Measurements from ENCODE around the gene DTX4.

DTX4 gene

GRCh38 chr11:59226396-59226795, 54.5 kb downstream of the DTX4 start (continued):
- TF ChIP-seq ZNF23 (tag by site-specific recombination; IDR thresholded peaks at IDR 0.05; ENCODE audit: borderline replicate concordance), result no peak
- TF ChIP-seq PATZ1 (tag by site-specific recombination; IDR thresholded peaks at IDR 0.05), result no peak
- no peak for TF ChIP-seq ZNF777 (tag by site-specific recombination; IDR thresholded peaks at IDR 0.05; ENCODE audit: borderline replicate concordance)

GRCh38 chr11:59240322-59240721, 68.4 kb downstream of the DTX4 start:
- H3K4me3 ChIP-seq (ENCODE audit: low read depth, low read length), result no peak overlapping the region
- CTCF ChIA-PET, result no interaction called here
- H3K27ac ChIP-seq (ENCODE audit: extremely low read depth, low read depth, low read length), result no peak overlapping the region
- no peaks in the 10 kb centered on the region for H3K4me1 ChIP-seq (ENCODE audit: control insufficient read depth, insufficient read depth, low read length)
- TF ChIP-seq TRIM28 (IDR thresholded peaks at IDR 0.05; ENCODE audit: borderline replicate concordance, low read length), result no peak
- TF ChIP-seq ZBTB17 (tag by site-specific recombination; IDR thresholded peaks at IDR 0.05), result no peak
- TF ChIP-seq ZNF114 (tag by site-specific recombination; IDR thresholded peaks at IDR 0.05), result no peak
- peak; percentile 93 for TF ChIP-seq SETDB1 (IDR thresholded peaks at IDR 0.05; ENCODE audit: insufficient read length, low read length)
- POLR2A ChIA-PET, result no interaction called here
- H3K36me3 ChIP-seq (ENCODE audit: control insufficient read depth in 2 of 2, insufficient read depth in 1 of 2, low read length in 2 of 2), result no peaks in the 10 kb centered on the region
- H3K9me3 ChIP-seq (ENCODE audit: control insufficient read depth, insufficient read depth, low read depth, low read length), result no peaks in the 10 kb centered on the region

GRCh38 chr11:59243633-59244032, 71.7 kb downstream of the DTX4 start:
- no peak overlapping the region for H3K4me3 ChIP-seq (ENCODE audit: low read depth, low read length)
- no peak overlapping the region for H3K27ac ChIP-seq (ENCODE audit: extremely low read depth, low read depth, low read length)
- ChIA-PET CTCF (no interaction called here), POLR2A (no interaction called here)
- TF ChIP-seq ZNF560 (tag by site-specific recombination; IDR thresholded peaks at IDR 0.05; ENCODE audit: borderline replicate concordance) (no peak), ZNF48 (tag by site-specific recombination; IDR thresholded peaks at IDR 0.05) (no peak), CTCF (tag by site-specific recombination; IDR thresholded peaks at IDR 0.05) (no peak), ZNF449 (tag by site-specific recombination; IDR thresholded peaks at IDR 0.05) (no peak), TRIM28 (IDR thresholded peaks at IDR 0.05; ENCODE audit: borderline replicate concordance, low read length) (no peak), ZNF580 (tag by site-specific recombination; IDR thresholded peaks at IDR 0.05) (no peak), ZNF121 (tag by site-specific recombination; IDR thresholded peaks at IDR 0.05) (no peak), ZNF350 (tag by site-specific recombination; IDR thresholded peaks at IDR 0.05) (no peak), ZNF155 (tag by site-specific recombination; IDR thresholded peaks at IDR 0.05) (no peak), ZNF629 (tag by site-specific recombination; IDR thresholded peaks at IDR 0.05) (no peak), ZNF2 (tag by site-specific recombination; IDR thresholded peaks at IDR 0.05) (no peak), ZNF513 (tag by site-specific recombination; IDR thresholded peaks at IDR 0.05) (no peak), ZNF239 (tag by site-specific recombination; IDR thresholded peaks at IDR 0.05) (no peak), KLF10 (tag by site-specific recombination; IDR thresholded peaks at IDR 0.05) (no peak), ZNF16 (tag by site-specific recombination; IDR thresholded peaks at IDR 0.05; ENCODE audit: low read depth) (no peak), ELK4 (IDR thresholded peaks at IDR 0.05; ENCODE audit: borderline replicate concordance, low read depth, low read length) (no peak), GFI1B (tag by site-specific recombination; IDR thresholded peaks at IDR 0.05) (no peak)
- no peaks in the 10 kb centered on the region; the same call in 1 of the 2 replicates for H3K4me1 ChIP-seq (ENCODE audit: control insufficient read depth, insufficient read depth, low read length)
- H3K36me3 ChIP-seq (ENCODE audit: control insufficient read depth in 2 of 2, insufficient read depth in 1 of 2, low read length in 2 of 2), result no peaks in the 10 kb centered on the region
- H3K9me3 ChIP-seq (ENCODE audit: control insufficient read depth, insufficient read depth, low read depth, low read length), result no peaks in the 10 kb centered on the region

Data from HEK293 (cell line).